ENCODE data around the gene NCR3LG1. TPM values are rescaled to one million over a fixed set of nuclear protein-coding genes. Genes with fewer than 3 reads are reported as not detected.

Gene NCR3LG1
- total and polyA plus RNA-seq, 9 of the 15 experiments (the other 6 are each of a cell fraction or from before 2014, with no cell fraction given), result 4.1 to 39.8 (median 25.1) TPM

GRCh38 chr11:17384002-17384511, 32.5 kb downstream of the NCR3LG1 start (continued):
- TF ChIP-seq, protein P1, sequence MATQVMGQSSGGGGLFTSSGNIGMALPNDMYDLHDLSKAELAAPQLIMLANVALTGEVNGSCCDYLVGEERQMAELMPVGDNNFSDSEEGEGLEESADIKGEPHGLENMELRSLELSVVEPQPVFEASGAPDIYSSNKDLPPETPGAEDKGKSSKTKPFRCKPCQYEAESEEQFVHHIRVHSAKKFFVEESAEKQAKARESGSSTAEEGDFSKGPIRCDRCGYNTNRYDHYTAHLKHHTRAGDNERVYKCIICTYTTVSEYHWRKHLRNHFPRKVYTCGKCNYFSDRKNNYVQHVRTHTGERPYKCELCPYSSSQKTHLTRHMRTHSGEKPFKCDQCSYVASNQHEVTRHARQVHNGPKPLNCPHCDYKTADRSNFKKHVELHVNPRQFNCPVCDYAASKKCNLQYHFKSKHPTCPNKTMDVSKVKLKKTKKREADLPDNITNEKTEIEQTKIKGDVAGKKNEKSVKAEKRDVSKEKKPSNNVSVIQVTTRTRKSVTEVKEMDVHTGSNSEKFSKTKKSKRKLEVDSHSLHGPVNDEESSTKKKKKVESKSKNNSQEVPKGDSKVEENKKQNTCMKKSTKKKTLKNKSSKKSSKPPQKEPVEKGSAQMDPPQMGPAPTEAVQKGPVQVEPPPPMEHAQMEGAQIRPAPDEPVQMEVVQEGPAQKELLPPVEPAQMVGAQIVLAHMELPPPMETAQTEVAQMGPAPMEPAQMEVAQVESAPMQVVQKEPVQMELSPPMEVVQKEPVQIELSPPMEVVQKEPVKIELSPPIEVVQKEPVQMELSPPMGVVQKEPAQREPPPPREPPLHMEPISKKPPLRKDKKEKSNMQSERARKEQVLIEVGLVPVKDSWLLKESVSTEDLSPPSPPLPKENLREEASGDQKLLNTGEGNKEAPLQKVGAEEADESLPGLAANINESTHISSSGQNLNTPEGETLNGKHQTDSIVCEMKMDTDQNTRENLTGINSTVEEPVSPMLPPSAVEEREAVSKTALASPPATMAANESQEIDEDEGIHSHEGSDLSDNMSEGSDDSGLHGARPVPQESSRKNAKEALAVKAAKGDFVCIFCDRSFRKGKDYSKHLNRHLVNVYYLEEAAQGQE (IDR thresholded peaks at IDR 0.05; ENCODE audit: borderline replicate concordance), result peak; percentile 83
- TF ChIP-seq, protein P1 (CRISPR knock-in tag; IDR thresholded peaks at IDR 0.05; ENCODE audit: low read depth), result no peak
- TF ChIP-seq CBX1 (IDR thresholded peaks at IDR 0.05; ENCODE audit: low read depth) (no peak), CBX5 (IDR thresholded peaks at IDR 0.05; ENCODE audit: borderline replicate concordance, low read depth) (no peak), XRCC5 (IDR thresholded peaks at IDR 0.05; ENCODE audit: low read depth, low read length) (peak; percentile 87; the same call in 1 of the 2 replicates), ZNF24 (IDR thresholded peaks at IDR 0.05) (0 out of 2 replicates have a peak, but pooled peaks have one; percentile 32), RBM14 (IDR thresholded peaks at IDR 0.05; ENCODE audit: borderline replicate concordance, insufficient read depth, low read depth, low read length) (no peak), CREM (IDR thresholded peaks at IDR 0.05; ENCODE audit: low read depth) (no peak), ARID2 (IDR thresholded peaks at IDR 0.05) (peak; percentile 62; the same call in 1 of the 2 replicates), ZNF140 (CRISPR knock-in tag; IDR thresholded peaks at IDR 0.05) (no peak), L3MBTL2 (IDR thresholded peaks at IDR 0.05) (0 out of 2 replicates have a peak, but pooled peaks have one; percentile 37), MITF (IDR thresholded peaks at IDR 0.05) (no peak), CBFB (CRISPR knock-in tag; IDR thresholded peaks at IDR 0.05) (peak; percentile 53; the same call in 1 of the 2 replicates)
- TF ChIP-seq, protein P2, sequence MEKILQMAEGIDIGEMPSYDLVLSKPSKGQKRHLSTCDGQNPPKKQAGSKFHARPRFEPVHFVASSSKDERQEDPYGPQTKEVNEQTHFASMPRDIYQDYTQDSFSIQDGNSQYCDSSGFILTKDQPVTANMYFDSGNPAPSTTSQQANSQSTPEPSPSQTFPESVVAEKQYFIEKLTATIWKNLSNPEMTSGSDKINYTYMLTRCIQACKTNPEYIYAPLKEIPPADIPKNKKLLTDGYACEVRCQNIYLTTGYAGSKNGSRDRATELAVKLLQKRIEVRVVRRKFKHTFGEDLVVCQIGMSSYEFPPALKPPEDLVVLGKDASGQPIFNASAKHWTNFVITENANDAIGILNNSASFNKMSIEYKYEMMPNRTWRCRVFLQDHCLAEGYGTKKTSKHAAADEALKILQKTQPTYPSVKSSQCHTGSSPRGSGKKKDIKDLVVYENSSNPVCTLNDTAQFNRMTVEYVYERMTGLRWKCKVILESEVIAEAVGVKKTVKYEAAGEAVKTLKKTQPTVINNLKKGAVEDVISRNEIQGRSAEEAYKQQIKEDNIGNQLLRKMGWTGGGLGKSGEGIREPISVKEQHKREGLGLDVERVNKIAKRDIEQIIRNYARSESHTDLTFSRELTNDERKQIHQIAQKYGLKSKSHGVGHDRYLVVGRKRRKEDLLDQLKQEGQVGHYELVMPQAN (IDR thresholded peaks at IDR 0.05; ENCODE audit: borderline replicate concordance), result no peak
- TF ChIP-seq, protein P3, sequence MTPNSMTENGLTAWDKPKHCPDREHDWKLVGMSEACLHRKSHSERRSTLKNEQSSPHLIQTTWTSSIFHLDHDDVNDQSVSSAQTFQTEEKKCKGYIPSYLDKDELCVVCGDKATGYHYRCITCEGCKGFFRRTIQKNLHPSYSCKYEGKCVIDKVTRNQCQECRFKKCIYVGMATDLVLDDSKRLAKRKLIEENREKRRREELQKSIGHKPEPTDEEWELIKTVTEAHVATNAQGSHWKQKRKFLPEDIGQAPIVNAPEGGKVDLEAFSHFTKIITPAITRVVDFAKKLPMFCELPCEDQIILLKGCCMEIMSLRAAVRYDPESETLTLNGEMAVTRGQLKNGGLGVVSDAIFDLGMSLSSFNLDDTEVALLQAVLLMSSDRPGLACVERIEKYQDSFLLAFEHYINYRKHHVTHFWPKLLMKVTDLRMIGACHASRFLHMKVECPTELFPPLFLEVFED (CRISPR knock-in tag; conservative IDR thresholded peaks at IDR 0.05), result no peak
- TF ChIP-seq, protein P4, sequence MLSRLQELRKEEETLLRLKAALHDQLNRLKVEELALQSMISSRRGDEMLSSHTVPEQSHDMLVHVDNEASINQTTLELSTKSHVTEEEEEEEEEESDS (CRISPR knock-in tag; IDR thresholded peaks at IDR 0.05), result no peak

Data from K562 (cell line).